Measurements from ENCODE around the gene MAGI1.
A peak's percentile ranks its signal among the peaks of the same experiment; 100 is the strongest.

The MAGI1 gene

GRCh38 chr3:65443739-65444446 is 594.8 kb downstream of the MAGI1 start:
- no peak for DNase-seq (ENCODE audit: low read depth)
- H3K4me3 ChIP-seq (ENCODE audit: low read length), result no peak overlapping the region
- TF ChIP-seq CTCF (conservative IDR thresholded peaks at IDR 0.05; ENCODE audit: low read depth, low read length), result no peak

DNA sequence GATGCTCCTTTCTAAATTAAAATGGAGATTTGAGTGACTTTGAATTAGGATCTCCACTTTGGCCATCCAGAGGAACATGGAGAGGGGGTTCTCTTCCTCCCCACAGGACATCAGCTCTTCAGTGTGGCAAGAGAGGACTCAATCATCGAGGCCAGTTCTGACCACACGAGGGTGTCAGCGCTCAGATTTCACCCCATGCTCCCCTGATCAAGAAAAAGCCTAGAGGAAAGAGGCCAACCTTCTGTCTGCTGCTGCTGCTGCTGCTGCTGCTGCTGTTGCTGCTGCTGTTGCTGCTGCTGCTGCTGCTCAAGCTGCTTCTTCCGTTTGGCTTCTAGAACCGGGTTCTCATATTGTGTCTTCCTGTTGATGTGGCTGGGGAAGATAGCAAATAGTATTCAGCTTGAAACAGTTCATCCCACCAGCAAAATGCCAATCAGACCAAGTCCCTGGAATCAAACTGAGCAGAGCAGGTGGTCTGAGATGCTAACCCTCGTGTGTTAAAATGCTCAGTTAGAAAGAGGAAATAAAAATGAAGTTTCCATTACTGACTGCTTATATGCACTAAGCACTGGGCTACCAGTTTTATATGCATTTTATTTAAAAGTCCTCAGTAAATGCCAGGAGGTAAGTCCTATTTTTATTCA is 599.0 kb downstream of the MAGI1 start:
- H3K4me3 ChIP-seq (ENCODE audit: low read length), result no peak overlapping the region
- no peak for DNase-seq (ENCODE audit: low read depth)
- TF ChIP-seq CTCF (conservative IDR thresholded peaks at IDR 0.05; ENCODE audit: low read depth, low read length), result peak; percentile 78

- DNase-seq (ENCODE audit: low read depth), result no peak
- no peak overlapping the region for H3K4me3 ChIP-seq (ENCODE audit: low read length)
- TF ChIP-seq CTCF (conservative IDR thresholded peaks at IDR 0.05; ENCODE audit: low read depth, low read length), result no peak
Observed at GRCh38 chr3:65438612-65439011, 600.1 kb downstream of the MAGI1 start.

- no peak for TF ChIP-seq CTCF (conservative IDR thresholded peaks at IDR 0.05; ENCODE audit: low read depth, low read length)
- no peak for DNase-seq (ENCODE audit: low read depth)
Observed at GRCh38 chr3:65438096-65438495, 600.6 kb downstream of the MAGI1 start.

GRCh38 chr3:65436580-65436979 is 602.1 kb downstream of the MAGI1 start:
- H3K4me3 ChIP-seq (ENCODE audit: low read length), result no peak overlapping the region
- TF ChIP-seq CTCF (conservative IDR thresholded peaks at IDR 0.05; ENCODE audit: low read depth, low read length), result peak; percentile 54
- DNase-seq (ENCODE audit: low read depth), result no peak

More at GRCh38 chr3:65438096-65438495, 600.6 kb downstream of the MAGI1 start:
- no peak overlapping the region for H3K4me3 ChIP-seq (ENCODE audit: low read length)

GRCh38 chr3:65433480-65433879 is 605.2 kb downstream of the MAGI1 start:
- DNase-seq (ENCODE audit: low read depth), result no peak
- no peak for TF ChIP-seq CTCF (conservative IDR thresholded peaks at IDR 0.05; ENCODE audit: low read depth, low read length)
- H3K4me3 ChIP-seq (ENCODE audit: low read length), result no peak overlapping the region
